HEK293 (cell line): Measurements from ENCODE around the gene POLD4.
"Not testable (repeated sequence)": the region's sequence is repeated elsewhere in the genome, so short reads cannot be mapped to it uniquely, and the experiment has no call there.

ENCODE experiments used
- ATF2 ChIP-seq: fragments of 450-650 bp; formaldehyde crosslinking; IDR thresholded peaks from 2 replicates; pipeline ENCODE4 v1.5.1; 2016; ENCODE audit warnings: missing biosample characterization, missing genetic modification characterization, low read depth
- CTCF ChIP-seq: fragments of 450-650 bp; formaldehyde crosslinking; IDR thresholded peaks from 2 replicates; pipeline ENCODE4 v1.5.1; 2016; ENCODE audit warnings: missing biosample characterization, missing genetic modification characterization
- IKZF3 ChIP-seq: fragments of 450-650 bp; IDR thresholded peaks from 2 replicates; pipeline ENCODE4 v1.5.0; 2018; ENCODE audit warnings: missing biosample characterization, mild to moderate bottlenecking, missing genetic modification characterization, moderate library complexity
- KLF10 ChIP-seq: fragments of 450-650 bp; IDR thresholded peaks from 2 replicates; pipeline ENCODE4 v1.5.1; 2018; ENCODE audit warnings: missing biosample characterization, mild to moderate bottlenecking, missing genetic modification characterization
- ZBTB26 ChIP-seq: fragments of 450-650 bp; formaldehyde crosslinking; optimal IDR thresholded peaks from 2 replicates; pipeline ENCODE3; 2016; ENCODE audit warnings: missing biosample characterization, mild to moderate bottlenecking, missing genetic modification characterization
- ZEB2 ChIP-seq: fragments of 450-650 bp; formaldehyde crosslinking; IDR thresholded peaks from 2 replicates; pipeline ENCODE4 v1.5.1; 2016; ENCODE audit warnings: missing biosample characterization, missing genetic modification characterization
- ZFP41 ChIP-seq: fragments of 450-650 bp; formaldehyde crosslinking; IDR thresholded peaks from 2 replicates; pipeline ENCODE4 v1.5.1; 2016; ENCODE audit warnings: missing biosample characterization, missing genetic modification characterization, borderline replicate concordance
- ZNF223 ChIP-seq: fragments of 450-650 bp; formaldehyde crosslinking; IDR thresholded peaks from 2 replicates; pipeline ENCODE4 v1.5.1; 2016; ENCODE audit warnings: missing biosample characterization, missing genetic modification characterization
- ZNF398 ChIP-seq: fragments of 450-650 bp; formaldehyde crosslinking; IDR thresholded peaks from 2 replicates; pipeline ENCODE4 v1.5.1; 2017; ENCODE audit warnings: missing biosample characterization, missing genetic modification characterization
- ZNF530 ChIP-seq: fragments of 450-650 bp; formaldehyde crosslinking; IDR thresholded peaks from 2 replicates; pipeline ENCODE4 v1.5.1; 2016; ENCODE audit warnings: low read depth, missing biosample characterization, missing genetic modification characterization
- ZSCAN18 ChIP-seq: fragments of 450-650 bp; formaldehyde crosslinking; IDR thresholded peaks from 2 replicates; pipeline ENCODE4 v1.5.1; 2016; ENCODE audit warnings: missing biosample characterization, missing genetic modification characterization

GRCh38 chr11:67403085-67403484 is 49.7 kb upstream of the POLD4 start:
- not testable (repeated sequence) for TF ChIP-seq ZNF530 (tag by site-specific recombination); ZBTB26 (tag by site-specific recombination); ATF2; ZEB2 (tag by site-specific recombination); ZSCAN18 (tag by site-specific recombination); CTCF (tag by site-specific recombination); IKZF3 (tag by site-specific recombination); ZNF223 (tag by site-specific recombination); KLF10 (tag by site-specific recombination); ZNF398; ZFP41 (tag by site-specific recombination)
